H1 (cell line): ENCODE measurements around the gene IL1RAPL1. TPM values are rescaled to one million over a fixed set of nuclear protein-coding genes. Genes with fewer than 3 reads are reported as not detected.

Experiments
- CTCF ChIA-PET: fragments of 300-600 bp; sonication (Branson Sonifier 250); formaldehyde crosslinking; loops from one replicate; lab custom pipeline; 2021; ENCODE audit not compliant: partially characterized antibody; lab: Charles Lee
- POLR2A ChIA-PET: fragments of 300-600 bp; sonication (Branson Sonifier 250); formaldehyde crosslinking; loops from one replicate; lab custom pipeline; 2021; ENCODE audit warnings: inconsistent platforms; ENCODE audit not compliant: partially characterized antibody; lab: Charles Lee
- DNase-seq, 2 experiments: peaks; one replicate each; pipeline versions ENCODE4 v3.0.0 to v3.0.0-alpha.2; 2010 to 2022; ENCODE audit warnings: low spot score in 2 of 2, low read depth in 1 of 2, mixed read lengths in 1 of 2
- FAIRE-seq: peaks from 2 replicates; lab custom pipeline; 2011; peaks lifted over from hg19 to GRCh38; lab: Jason Lieb, UNC
- H2AFZ ChIP-seq: 2 replicates; pipeline ENCODE4 v1.8.1; 2012; ENCODE audit warnings: low read length, inconsistent platforms
- H2AK5ac ChIP-seq: 2 replicates; pipeline ENCODE4 v1.6.1; 2013; ENCODE audit warnings: low read depth, low read length
- H2BK120ac ChIP-seq: replicated peaks from 2 replicates; pipeline ENCODE3; 2013; ENCODE audit warnings: low read depth, low read length, inconsistent platforms
- H2BK12ac ChIP-seq: 2 replicates; pipeline ENCODE4 v1.6.1; 2013; ENCODE audit warnings: low read depth, low read length
- H2BK15ac ChIP-seq: 2 replicates; pipeline ENCODE4 v1.6.1; 2013; ENCODE audit warnings: low read length
- H2BK20ac ChIP-seq: 2 replicates; pipeline ENCODE4 v1.6.1; 2013; ENCODE audit warnings: low read length
- H2BK5ac ChIP-seq: 2 replicates; pipeline ENCODE4 v1.6.1; 2013; ENCODE audit warnings: low read depth, low read length
- H3K14ac ChIP-seq: 2 replicates; pipeline ENCODE4 v1.6.1; 2013; ENCODE audit warnings: inconsistent platforms; ENCODE audit not compliant: insufficient read length
- H3K18ac ChIP-seq: 2 replicates; pipeline ENCODE4 v1.6.1; 2013; ENCODE audit warnings: low read length; ENCODE audit errors: extremely low read depth
- H3K23ac ChIP-seq: 2 replicates; pipeline ENCODE4 v1.6.1; 2013; ENCODE audit warnings: inconsistent platforms; ENCODE audit not compliant: insufficient read length
- H3K23me2 ChIP-seq: 2 replicates; pipeline ENCODE4 v1.6.1; 2013; ENCODE audit warnings: low read depth, low read length
- H3K27ac ChIP-seq: 2 replicates; pipeline ENCODE4 v1.6.1; 2011; ENCODE audit warnings: low read depth, low read length, inconsistent platforms
- H3K27me3 ChIP-seq, 4 experiments: replicated peaks in 1 of 4; 1 replicate in 1 of 4; 2 replicates in 3 of 4; pipeline versions ENCODE4 v1.6.1 to v1.8.1; 2011 to 2013; ENCODE audit warnings: low read length in 3 of 4, mild to moderate bottlenecking in 3 of 4, inconsistent platforms in 2 of 4, mixed read lengths in 2 of 4, moderate library complexity in 1 of 4; ENCODE audit not compliant: control insufficient read depth in 3 of 4, insufficient read depth in 3 of 4; ENCODE audit errors: extremely low read depth in 1 of 4
- H3K36me3 ChIP-seq, 4 experiments: 2 replicates each; pipeline versions ENCODE4 v1.6.1 to v1.8.1; 2011 to 2013; ENCODE audit warnings: mild to moderate bottlenecking in 4 of 4, low read length in 3 of 4, moderate library complexity in 2 of 4, control low read depth in 1 of 4, inconsistent platforms in 1 of 4; ENCODE audit not compliant: insufficient read depth in 4 of 4, control insufficient read depth in 2 of 4
- H3K4ac ChIP-seq: replicated peaks from 2 replicates; pipeline ENCODE3; 2013; ENCODE audit warnings: low read length, low read depth, mixed read lengths, inconsistent platforms; ENCODE audit not compliant: insufficient read length
- H3K4me1 ChIP-seq, 4 experiments: replicated peaks in 1 of 4; 1 replicate in 1 of 4; 2 replicates in 3 of 4; pipeline versions ENCODE4 v1.6.1 to v1.8.1; 2011 to 2013; ENCODE audit warnings: low read length in 3 of 4, inconsistent platforms in 2 of 4, mixed read lengths in 1 of 4; ENCODE audit not compliant: insufficient read depth in 4 of 4, control insufficient read depth in 3 of 4
- H3K4me2 ChIP-seq, 2 experiments: 2 replicates each; pipeline versions ENCODE4 v1.6.1 to v1.8.1; 2011 to 2013; ENCODE audit warnings: low read depth in 2 of 2, low read length in 2 of 2, control low read depth in 1 of 2, inconsistent platforms in 1 of 2, mild to moderate bottlenecking in 1 of 2; ENCODE audit not compliant: insufficient read depth in 1 of 2
- H3K4me3 ChIP-seq, 4 experiments: fragments of 200-600, 300-600 bp in 1 of 4; sonication (generic), shearing (Covaris generic), sonication (Bioruptor Twin) in 1 of 4; 2 replicates each; pipeline versions ENCODE4 v1.5.1 to v1.8.1; 2011 to 2016; ENCODE audit warnings: low read length in 4 of 4, low read depth in 3 of 4, control low read depth in 2 of 4, inconsistent platforms in 2 of 4, mild to moderate bottlenecking in 2 of 4, mixed read lengths in 1 of 4, moderate library complexity in 1 of 4; ENCODE audit not compliant: insufficient read depth in 2 of 4; ENCODE audit errors: extremely low read depth in 1 of 4
- H3K56ac ChIP-seq: replicated peaks from 2 replicates; pipeline ENCODE3; 2013; ENCODE audit warnings: low read depth, mild to moderate bottlenecking, mixed read lengths, low read length, inconsistent platforms; ENCODE audit not compliant: insufficient read length
- H3K79me1 ChIP-seq: 2 replicates; pipeline ENCODE4 v1.6.1; 2013; ENCODE audit warnings: low read depth, low read length, control low read depth
- H3K79me2 ChIP-seq, 2 experiments: 2 replicates each; pipeline versions ENCODE4 v1.6.1 to v1.8.1; 2012 to 2013; ENCODE audit warnings: low read length in 2 of 2, mild to moderate bottlenecking in 2 of 2, inconsistent platforms in 1 of 2; ENCODE audit not compliant: insufficient read depth in 2 of 2, control insufficient read depth in 1 of 2
- H3K9ac ChIP-seq, 4 experiments: replicated peaks in 1 of 4; 1 replicate in 1 of 4; 2 replicates in 3 of 4; pipeline versions ENCODE4 v1.6.1 to v1.8.1; 2011 to 2013; ENCODE audit warnings: low read depth in 3 of 4, low read length in 3 of 4, control low read depth in 2 of 4, mild to moderate bottlenecking in 2 of 4, moderate library complexity in 2 of 4, inconsistent platforms in 1 of 4; ENCODE audit errors: extremely low read depth in 1 of 4
- H3K9me3 ChIP-seq, 2 experiments: 2 replicates each; pipeline versions ENCODE4 v1.6.1 to v1.8.1; 2012 to 2013; ENCODE audit warnings: mild to moderate bottlenecking in 2 of 2, moderate library complexity in 2 of 2, control low read depth in 1 of 2, inconsistent platforms in 1 of 2, low read depth in 1 of 2, low read length in 1 of 2, mixed read lengths in 1 of 2; ENCODE audit not compliant: insufficient read depth in 2 of 2
- H4K20me1 ChIP-seq, 2 experiments: replicated peaks in 1 of 2; 2 replicates each; pipeline versions ENCODE3 to v1.8.1; 2011 to 2013; ENCODE audit warnings: inconsistent platforms in 2 of 2, low read length in 2 of 2, mild to moderate bottlenecking in 1 of 2; ENCODE audit not compliant: insufficient read depth in 2 of 2, control insufficient read depth in 1 of 2
- H4K5ac ChIP-seq: 2 replicates; pipeline ENCODE4 v1.6.1; 2013; ENCODE audit warnings: low read length, low read depth, mixed read lengths, inconsistent platforms; ENCODE audit not compliant: insufficient read length
- H4K8ac ChIP-seq: 2 replicates; pipeline ENCODE4 v1.8.0; 2013; ENCODE audit warnings: mild to moderate bottlenecking, moderate library complexity, low read length, inconsistent platforms; ENCODE audit not compliant: insufficient read depth; ENCODE audit errors: extremely low read depth
- H4K91ac ChIP-seq: replicated peaks from 2 replicates; pipeline ENCODE3; 2013; ENCODE audit warnings: low read length, mixed read lengths, inconsistent platforms; ENCODE audit not compliant: insufficient read length
- GTF2F1 ChIP-seq: IDR thresholded peaks from 2 replicates; pipeline ENCODE4 v1.6.1; 2012; ENCODE audit warnings: low read depth, low read length, improper control_type of control experiment, borderline replicate concordance
- HDAC6 ChIP-seq: IDR thresholded peaks from one replicate; pipeline ENCODE4 v1.7.1; 2012; ENCODE audit warnings: low read depth, mild to moderate bottlenecking, inconsistent platforms, low read length, moderate library complexity
- JUND ChIP-seq: IDR thresholded peaks from 2 replicates; pipeline ENCODE4 v1.6.1; 2011; ENCODE audit warnings: mild to moderate bottlenecking, improper control_type of control experiment, low read length
- NRF1 ChIP-seq: IDR thresholded peaks from 2 replicates; pipeline ENCODE4 v1.6.1; 2011; ENCODE audit warnings: mild to moderate bottlenecking, low read depth, low read length, improper control_type of control experiment
- RBBP5 ChIP-seq: IDR thresholded peaks from 2 replicates; pipeline ENCODE4 v1.7.1; 2012; ENCODE audit warnings: low read depth, mild to moderate bottlenecking, inconsistent platforms, low read length, moderate library complexity, borderline replicate concordance
- RFX5 ChIP-seq: IDR thresholded peaks from 2 replicates; pipeline ENCODE4 v1.6.1; 2011; ENCODE audit warnings: low read depth, low read length, improper control_type of control experiment, borderline replicate concordance
- SP1 ChIP-seq: IDR thresholded peaks from 2 replicates; pipeline ENCODE4 v1.6.1; 2011; ENCODE audit warnings: low read depth, low read length
- SP2 ChIP-seq: IDR thresholded peaks from 2 replicates; pipeline ENCODE4 v1.6.1; 2012; ENCODE audit warnings: mild to moderate bottlenecking, low read length, inconsistent platforms
- TAF1 ChIP-seq: IDR thresholded peaks from 2 replicates; pipeline ENCODE4 v1.6.1; 2011; ENCODE audit warnings: mild to moderate bottlenecking, low read depth, low read length
- polyA plus RNA-seq, 7 experiments: library from polyadenylated mRNA; depleted of rRNA in 3 of 7; stranded (reverse) in 5 of 7; unstranded in 2 of 7; fragments of >200 nt in 5 of 7; fragments of 200-250 nt in 2 of 7; gene quantifications; 1 replicate in 5 of 7; 2 replicates in 1 of 7; 4 replicates in 1 of 7; pipeline versions ENCODE4 v1.2.1 to v1.2.3, GENCODE V29; 2011 to 2013; ENCODE audit warnings: missing spikeins in 2 of 7, mixed read lengths in 2 of 7
- total RNA-seq: library from RNA; stranded (reverse); fragmentation: NEBNext Ultra II Directional; extraction: Animal tissue kit (Norgen Biotek cat#: 25700); gene quantifications from 2 replicates; pipeline ENCODE4 v1.2.1, GENCODE V29; 2021
- TF ChIP-seq, protein P1 (sequence below): IDR thresholded peaks from 2 replicates; pipeline ENCODE4 v1.6.1; 2011; ENCODE audit warnings: low read depth, mild to moderate bottlenecking, low read length; ENCODE audit not compliant: insufficient read depth

IL1RAPL1 gene
- total and polyA plus RNA-seq, 2 of the 8 experiments (the other 6 are each of a cell fraction or from before 2014, with no cell fraction given), result 0.11 to 0.35 TPM

DNA sequence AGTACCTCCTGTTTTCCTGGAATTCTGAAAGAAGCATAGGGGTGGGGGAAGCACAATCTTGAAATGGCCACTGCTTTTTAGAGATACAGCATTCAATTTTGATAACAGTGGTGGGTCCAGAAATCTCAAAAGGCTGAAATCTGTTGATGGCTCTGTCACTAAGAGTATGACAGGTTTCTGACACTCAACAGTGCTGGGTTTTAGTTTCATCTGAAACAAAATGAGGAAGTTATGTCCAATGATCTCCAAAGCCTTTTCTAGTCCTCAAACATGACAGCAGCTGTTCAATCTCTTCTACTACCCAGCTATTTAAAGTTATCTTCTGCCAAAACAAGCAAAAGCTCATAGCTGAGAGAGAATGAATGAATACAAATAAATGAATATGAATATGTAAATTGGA lies 110.5 kb downstream of the IL1RAPL1 start:
- Histone ChIP-seq H3K23me2 (no peaks in the 10 kb centered on the region), H4K20me1 (no peaks in the 10 kb centered on the region), H3K27me3 (no peaks in the 10 kb centered on the region), H2BK12ac (no peak overlapping the region), H2BK5ac (no peak overlapping the region), H2BK20ac (no peak overlapping the region), H3K4me3 (no peak overlapping the region), H3K9ac (no peak overlapping the region), H3K56ac (no peak overlapping the region), H2BK120ac (no peak overlapping the region), H3K18ac (no peak overlapping the region), H2BK15ac (no peak overlapping the region), H3K23ac (no peak overlapping the region), H4K8ac (no peak overlapping the region), H3K79me1 (no peaks in the 10 kb centered on the region), H2AFZ (no peak overlapping the region), H3K14ac (no peak overlapping the region), H3K9me3 (no peaks in the 10 kb centered on the region), H3K79me2 (no peaks in the 10 kb centered on the region), H3K4ac (no peak overlapping the region), H3K4me1 (no peaks in the 10 kb centered on the region), H3K27ac (no peak overlapping the region), H3K4me2 (no peak overlapping the region), H4K91ac (no peak overlapping the region), H3K36me3 (no peaks in the 10 kb centered on the region), H2AK5ac (no peak overlapping the region), H4K5ac (no peak overlapping the region)
- no peak for DNase-seq
- POLR2A ChIA-PET, result no interaction called here
- no peak for FAIRE-seq
- CTCF ChIA-PET, result no interaction called here
- TF ChIP-seq GTF2F1, result no peak
- no peak for TF ChIP-seq JUND
- no peak for TF ChIP-seq SP1
- TF ChIP-seq RFX5, result no peak
- TF ChIP-seq NRF1, result no peak
- TF ChIP-seq, protein P1, sequence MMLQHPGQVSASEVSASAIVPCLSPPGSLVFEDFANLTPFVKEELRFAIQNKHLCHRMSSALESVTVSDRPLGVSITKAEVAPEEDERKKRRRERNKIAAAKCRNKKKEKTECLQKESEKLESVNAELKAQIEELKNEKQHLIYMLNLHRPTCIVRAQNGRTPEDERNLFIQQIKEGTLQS, result no peak
- no peak for TF ChIP-seq RBBP5
- TF ChIP-seq HDAC6, result no peak
- TF ChIP-seq SP2, result no peak
- TF ChIP-seq TAF1, result no peak
